ENCODE results near the gene RXRA. TPM values are rescaled to one million over a fixed set of nuclear protein-coding genes. Genes with fewer than 3 reads are reported as not detected.
"Not testable (repeated sequence)": the region's sequence is repeated elsewhere in the genome, so short reads cannot be mapped to it uniquely, and the experiment has no call there.

Gene RXRA
- total and polyA plus RNA-seq, 3 experiments from 2014 or later = 2.1 to 10.0 (median 9.9) TPM

GRCh38 chr9:134304261-134304660, 22.0 kb upstream of the RXRA start:
- Mint-ChIP-seq H3K4me1 (peaks cover 11 to 27% (median 24%) of the 10 kb centered on the region in 3 donors), H3K9me3 (no peaks in the 10 kb centered on the region), H3K36me3 (no peaks in the 10 kb centered on the region), H3K4me3 (no peak overlapping the region), H3K27ac (peak overlapping the region in 2 of 8 donors; percentile 24 to 82), H3K27me3 (no peaks in the 10 kb centered on the region)
- Histone ChIP-seq H3K4me3 (ENCODE audit: low read length) (no peak overlapping the region), H3K36me3 (ENCODE audit: insufficient read depth, low read length) (no peaks in the 10 kb centered on the region), H3K27me3 (ENCODE audit: insufficient read depth, low read length, poor library complexity, severe bottlenecking) (no peaks in the 10 kb centered on the region), H3K4me1 (ENCODE audit: insufficient read depth, low read length) (peaks cover 7% of the 10 kb centered on the region), H3K9me3 (ENCODE audit: low read length) (no peaks in the 10 kb centered on the region), H3K27ac (ENCODE audit: low read depth, low read length) (no peak overlapping the region)
- ChIA-PET POLR2A (no interaction called here), CTCF (no interaction called here)
- DNase-seq = no peak

GRCh38 chr9:134304690-134305089, 21.6 kb upstream of the RXRA start:
- Histone ChIP-seq H3K27ac (ENCODE audit: low read depth, low read length) (no peak overlapping the region), H3K9me3 (ENCODE audit: low read length) (no peaks in the 10 kb centered on the region), H3K4me3 (ENCODE audit: low read length) (no peak overlapping the region), H3K27me3 (ENCODE audit: insufficient read depth, low read length, poor library complexity, severe bottlenecking) (no peaks in the 10 kb centered on the region), H3K4me1 (ENCODE audit: insufficient read depth, low read length) (peaks cover 7% of the 10 kb centered on the region), H3K36me3 (ENCODE audit: insufficient read depth, low read length) (no peaks in the 10 kb centered on the region)
- no peak for DNase-seq
- CTCF ChIA-PET = no interaction called here
- no peak overlapping the region for H3K4me3 Mint-ChIP-seq
- no peaks in the 10 kb centered on the region for H3K36me3 Mint-ChIP-seq
- peaks cover 11 to 27% (median 24%) of the 10 kb centered on the region in 3 donors for H3K4me1 Mint-ChIP-seq
- H3K27ac Mint-ChIP-seq = peak overlapping the region in 1 of 8 donors; percentile 82
- no peaks in the 10 kb centered on the region for H3K9me3 Mint-ChIP-seq
- POLR2A ChIA-PET = no interaction called here
- no peaks in the 10 kb centered on the region for H3K27me3 Mint-ChIP-seq

GRCh38 chr9:134305533-134305932, 20.7 kb upstream of the RXRA start:
- Histone ChIP-seq H3K4me1 (ENCODE audit: insufficient read depth, low read length) (peaks cover 7% of the 10 kb centered on the region), H3K27me3 (ENCODE audit: insufficient read depth, low read length, poor library complexity, severe bottlenecking) (no peaks in the 10 kb centered on the region), H3K36me3 (ENCODE audit: insufficient read depth, low read length) (no peaks in the 10 kb centered on the region), H3K9me3 (ENCODE audit: low read length) (no peaks in the 10 kb centered on the region), H3K4me3 (ENCODE audit: low read length) (no peak overlapping the region), H3K27ac (ENCODE audit: low read depth, low read length) (no peak overlapping the region)
- H3K27ac Mint-ChIP-seq = no peak overlapping the region
- ChIA-PET CTCF (no interaction called here), POLR2A (no interaction called here)
- peaks cover 11 to 24% (median 16%) of the 10 kb centered on the region in 3 donors for H3K4me1 Mint-ChIP-seq
- no peak for DNase-seq
- H3K4me3 Mint-ChIP-seq = no peak overlapping the region
- no peaks in the 10 kb centered on the region for H3K9me3 Mint-ChIP-seq
- H3K36me3 Mint-ChIP-seq = no peaks in the 10 kb centered on the region
- H3K27me3 Mint-ChIP-seq = no peaks in the 10 kb centered on the region

GRCh38 chr9:134306042-134306441, 20.2 kb upstream of the RXRA start:
- POLR2A ChIA-PET; H3K4me3 ChIP-seq (ENCODE audit: low read length); H3K27ac ChIP-seq (ENCODE audit: low read depth, low read length); H3K4me1 ChIP-seq (ENCODE audit: insufficient read depth, low read length); H3K4me3 Mint-ChIP-seq; H3K36me3 ChIP-seq (ENCODE audit: insufficient read depth, low read length); H3K27ac Mint-ChIP-seq; H3K9me3 ChIP-seq (ENCODE audit: low read length); DNase-seq; H3K9me3 Mint-ChIP-seq; CTCF ChIA-PET; H3K36me3 Mint-ChIP-seq; H3K27me3 Mint-ChIP-seq; H3K27me3 ChIP-seq (ENCODE audit: insufficient read depth, low read length, poor library complexity, severe bottlenecking): not testable (repeated sequence)
- peaks cover 11 to 20% (median 16%) of the 10 kb centered on the region in 3 donors for H3K4me1 Mint-ChIP-seq

- ChIA-PET CTCF (no interaction called here), POLR2A (no interaction called here)
- no peaks in the 10 kb centered on the region for H3K9me3 ChIP-seq (ENCODE audit: low read length)
- no peaks in the 10 kb centered on the region for H3K4me1 ChIP-seq (ENCODE audit: insufficient read depth, low read length)
- peaks cover 0 to 4% (median 0%) of the 10 kb centered on the region in 3 donors for H3K36me3 Mint-ChIP-seq
- H3K4me3 ChIP-seq (ENCODE audit: low read length) = no peak overlapping the region
- H3K9me3 Mint-ChIP-seq = peaks cover 0 to 2% (median 0%) of the 10 kb centered on the region in 5 donors
- DNase-seq = peak in 1 of 5 donors; percentile 35
- H3K4me3 Mint-ChIP-seq = no peak overlapping the region
- H3K27ac ChIP-seq (ENCODE audit: low read depth, low read length) = no peak overlapping the region
- H3K27me3 ChIP-seq (ENCODE audit: insufficient read depth, low read length, poor library complexity, severe bottlenecking) = peaks cover 2% of the 10 kb centered on the region
- peaks cover 4 to 12% (median 7%) of the 10 kb centered on the region in 3 donors for H3K4me1 Mint-ChIP-seq
- H3K27ac Mint-ChIP-seq = no peak overlapping the region
- no peaks in the 10 kb centered on the region for H3K36me3 ChIP-seq (ENCODE audit: insufficient read depth, low read length)
- H3K27me3 Mint-ChIP-seq = peaks cover 3 to 7% of the 10 kb centered on the region in 2 donors
These were observed 19.3 kb upstream of the RXRA start for GRCh38 chr9:134306636-134307600.

- Histone ChIP-seq H3K27ac (ENCODE audit: low read depth, low read length) (no peak overlapping the region), H3K4me3 (ENCODE audit: low read length) (no peak overlapping the region), H3K4me1 (ENCODE audit: insufficient read depth, low read length) (no peaks in the 10 kb centered on the region), H3K9me3 (ENCODE audit: low read length) (no peaks in the 10 kb centered on the region), H3K36me3 (ENCODE audit: insufficient read depth, low read length) (no peaks in the 10 kb centered on the region), H3K27me3 (ENCODE audit: insufficient read depth, low read length, poor library complexity, severe bottlenecking) (peaks cover 2% of the 10 kb centered on the region)
- peaks cover 0 to 2% (median 0%) of the 10 kb centered on the region in 5 donors for H3K9me3 Mint-ChIP-seq
- H3K4me3 Mint-ChIP-seq = no peak overlapping the region
- ChIA-PET POLR2A (no interaction called here), CTCF (no interaction called here)
- H3K4me1 Mint-ChIP-seq = peaks cover 0 to 4% (median 0%) of the 10 kb centered on the region in 3 donors
- peaks cover 0 to 4% (median 0%) of the 10 kb centered on the region in 3 donors for H3K36me3 Mint-ChIP-seq
- peaks cover 5 to 7% of the 10 kb centered on the region in 2 donors for H3K27me3 Mint-ChIP-seq
- peak overlapping the region in 1 of 8 donors; percentile 1 for H3K27ac Mint-ChIP-seq
- peak in 1 of 5 donors; percentile 32 for DNase-seq
These were observed 18.3 kb upstream of the RXRA start for GRCh38 chr9:134307674-134308638.

GRCh38 chr9:134308639-134309220, 17.5 kb upstream of the RXRA start:
- Mint-ChIP-seq H3K27me3 (peaks cover 8 to 14% of the 10 kb centered on the region in 2 donors), H3K36me3 (peaks cover 0 to 10% (median 0%) of the 10 kb centered on the region in 3 donors)
- H3K27ac ChIP-seq (ENCODE audit: low read depth, low read length); H3K9me3 Mint-ChIP-seq; H3K36me3 ChIP-seq (ENCODE audit: insufficient read depth, low read length); H3K4me3 ChIP-seq (ENCODE audit: low read length); H3K27me3 ChIP-seq (ENCODE audit: insufficient read depth, low read length, poor library complexity, severe bottlenecking); H3K9me3 ChIP-seq (ENCODE audit: low read length); CTCF ChIA-PET; H3K27ac Mint-ChIP-seq; H3K4me1 ChIP-seq (ENCODE audit: insufficient read depth, low read length); H3K4me1 Mint-ChIP-seq; POLR2A ChIA-PET; H3K4me3 Mint-ChIP-seq: not testable (repeated sequence)
- peak in 1 of 5 donors; percentile 13 for DNase-seq

Data from CD8-positive, alpha-beta memory T cell (primary cell).